Activated naive CD4-positive, alpha-beta T cell treated with anti-CD3 and anti-CD28 coated beads, Interleukin-2, amount 50 U/mL, for 72 hours (primary cell): ENCODE data around the gene COL11A2. TPM values are rescaled to one million over a fixed set of nuclear protein-coding genes. Genes with fewer than 3 reads are reported as not detected.

Experiments
- ATAC-seq, 2 donors: fragments of 150-1000 bp; cut with Tn5 transposase; 2 replicates each; pipeline ENCODE4 v1.10.0; 2021; ENCODE audit warnings: mild to moderate bottlenecking in 2 of 2, moderate library complexity in 2 of 2
- DNase-seq, 2 donors: peaks; one replicate each; pipeline ENCODE4 v3.0.0; 2021 to 2022; ENCODE audit warnings: low spot score in 2 of 2
- H3K27ac Mint-ChIP-seq, 2 donors: one replicate each; pipeline ENCODE4 v1.8.0; 2022; ENCODE audit warnings: mild to moderate bottlenecking in 2 of 2, mixed read lengths in 2 of 2
- H3K36me3 Mint-ChIP-seq, 2 donors: one replicate each; pipeline ENCODE4 v1.8.0; 2022; ENCODE audit warnings: mixed read lengths in 2 of 2
- H3K9me3 Mint-ChIP-seq, 2 donors: one replicate each; pipeline ENCODE4 v1.8.0; 2022; ENCODE audit warnings: mixed read lengths in 2 of 2
- total RNA-seq, 2 donors: library from RNA; stranded (reverse); gene quantifications; one replicate each; pipeline ENCODE4 v1.2.3, GENCODE V29; 2022

The COL11A2 gene
- total RNA-seq, 2 donors from 2014 or later = 1.8 to 4.6 TPM

DNA sequence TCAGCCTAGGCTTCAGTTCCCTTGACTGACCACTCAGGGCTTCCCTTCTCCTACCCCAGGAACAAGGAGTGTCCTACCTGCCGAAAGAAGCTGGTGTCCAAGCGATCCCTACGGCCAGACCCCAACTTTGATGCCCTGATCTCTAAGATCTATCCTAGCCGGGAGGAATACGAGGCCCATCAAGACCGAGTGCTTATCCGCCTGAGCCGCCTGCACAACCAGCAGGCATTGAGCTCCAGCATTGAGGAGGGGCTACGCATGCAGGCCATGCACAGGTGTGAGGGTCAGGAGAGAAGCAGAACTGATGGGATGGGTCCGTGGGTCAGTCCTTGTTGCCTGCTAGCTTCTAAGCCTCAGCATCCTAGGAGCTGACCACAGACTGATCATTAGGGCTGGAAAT is 17.6 kb upstream of the COL11A2 start:
- Mint-ChIP-seq H3K36me3 (peaks cover 5 to 15% of the 10 kb centered on the region in 2 donors), H3K27ac (peak overlapping the region in 1 of 2 donors; percentile 93), H3K9me3 (no peaks in the 10 kb centered on the region)
- ATAC-seq (no peak), DNase-seq (no peak)

DNA sequence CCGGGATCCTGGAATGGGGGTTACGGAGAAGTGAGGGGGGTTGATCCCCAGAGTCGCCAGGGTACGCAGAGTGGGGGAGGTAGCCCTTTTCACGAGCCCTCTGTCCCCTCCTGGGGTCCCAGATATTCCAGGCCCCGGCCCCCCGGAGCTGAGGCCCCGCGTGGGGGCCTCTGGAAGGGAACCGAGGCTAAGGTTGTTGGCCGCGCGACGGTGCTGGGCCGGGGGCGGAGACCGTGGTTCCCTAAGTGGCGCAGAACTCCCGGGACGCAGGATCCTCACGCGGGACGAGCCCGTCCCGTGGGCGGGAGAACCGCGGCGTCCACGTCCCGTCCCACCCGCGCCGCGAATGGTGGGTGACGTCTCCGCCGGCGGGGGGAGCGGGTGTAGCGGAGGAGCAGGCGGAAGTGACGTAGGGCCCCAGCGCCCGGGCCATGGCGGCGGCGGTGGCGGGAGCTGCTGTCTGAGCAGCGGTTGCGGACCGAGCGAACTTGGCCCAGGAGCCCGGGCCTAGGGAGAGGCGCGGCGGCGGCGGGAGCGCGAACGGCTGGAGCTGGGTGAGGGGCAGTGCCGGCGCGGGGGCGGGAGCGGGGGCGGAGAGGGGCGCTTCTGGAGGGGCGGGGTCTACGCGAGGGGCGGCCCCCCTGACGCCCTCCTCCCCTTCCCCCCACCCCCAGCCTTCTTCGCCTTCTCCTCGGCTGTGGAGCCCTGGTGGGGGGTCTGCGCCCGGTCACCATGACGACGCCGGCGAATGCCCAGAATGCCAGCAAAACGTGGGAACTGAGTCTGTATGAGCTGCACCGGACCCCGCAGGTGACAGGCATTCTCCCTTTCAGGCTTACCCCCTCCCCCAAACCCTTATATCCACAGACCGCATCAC is 16.1 kb upstream of the COL11A2 start, which contains the start of gene RING1:
Gene RING1 (plus strand): TSS at position 410 of the 877 bp plus-strand sequence. CDS start 323 bp downstream, at position 733.
- ATAC-seq (peak; percentile 29 to 46), DNase-seq (peak; percentile 80 to 87)
- peak within 1 kb of the TSS; percentile 93 to 97 for H3K27ac Mint-ChIP-seq
- no peaks in the 10 kb centered on the region for H3K9me3 Mint-ChIP-seq
- peaks cover 11 to 21% of the 10 kb centered on the region in 2 donors for H3K36me3 Mint-ChIP-seq

DNA sequence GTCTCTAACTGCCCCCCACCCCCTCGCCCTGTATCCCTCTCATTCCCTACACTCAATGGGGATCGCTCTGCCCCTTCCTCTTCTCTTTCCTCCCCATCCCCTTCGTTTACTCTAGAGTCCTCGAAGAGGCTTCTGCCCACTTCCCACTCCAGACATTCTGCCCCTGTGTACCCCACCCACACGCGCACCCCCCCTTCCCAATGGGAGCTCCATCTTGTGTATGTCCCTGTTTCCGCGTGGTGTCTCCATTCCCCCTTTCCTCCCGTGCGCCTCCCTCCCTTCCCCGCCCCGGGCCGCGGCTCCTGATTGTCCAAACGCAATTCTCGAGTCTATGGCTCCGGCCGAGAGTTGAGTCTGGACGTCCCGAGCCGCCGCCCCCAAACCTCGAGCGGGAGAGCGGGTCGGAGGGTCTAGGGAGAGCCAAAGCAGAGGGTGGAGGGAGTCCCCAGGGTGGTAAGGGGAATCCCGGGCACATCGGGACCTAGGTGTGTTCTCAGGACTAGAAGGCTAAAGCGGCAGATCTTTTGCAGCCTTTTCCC is 15.4 kb upstream of the COL11A2 start:
- Mint-ChIP-seq H3K27ac (peak overlapping the region; percentile 93 to 97), H3K9me3 (no peaks in the 10 kb centered on the region), H3K36me3 (peaks cover 18 to 28% of the 10 kb centered on the region in 2 donors)
- DNase-seq = no peak
- no peak for ATAC-seq

DNA sequence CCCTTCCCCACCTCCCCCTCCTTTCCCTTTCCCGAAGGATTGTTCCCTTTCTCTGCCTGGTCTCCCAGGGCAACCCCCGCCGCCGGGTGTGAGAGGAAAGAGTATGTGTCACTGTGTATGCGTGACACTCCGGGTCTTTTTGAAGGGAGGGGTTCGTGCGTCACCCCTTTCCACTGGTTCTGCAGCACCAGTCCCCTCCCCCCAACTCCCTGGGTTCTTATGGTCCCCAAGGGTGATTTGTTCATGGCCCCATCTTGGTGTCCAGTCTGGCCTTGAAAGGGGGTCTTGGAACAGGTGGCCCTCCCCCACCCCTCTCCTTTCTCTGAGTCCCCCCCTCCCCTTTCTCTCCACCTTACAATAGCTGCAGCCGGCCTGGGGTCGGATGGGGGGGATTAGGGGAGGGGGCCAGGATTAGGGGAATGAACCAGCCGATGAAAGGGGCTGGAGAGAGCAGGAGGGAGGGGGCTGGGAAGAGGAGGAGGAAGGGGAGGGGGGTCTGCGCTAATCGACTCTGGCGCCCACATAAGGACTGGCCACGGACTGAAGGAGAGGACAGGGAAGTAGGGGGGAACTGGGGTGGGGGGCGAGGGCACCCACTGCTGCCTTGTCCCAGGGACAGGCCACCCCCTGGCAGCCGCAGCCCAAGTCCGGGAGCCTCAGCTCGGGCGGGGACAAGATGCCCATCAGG is 14.7 kb upstream of the COL11A2 start:
- H3K36me3 Mint-ChIP-seq = peaks cover 24 to 34% of the 10 kb centered on the region in 2 donors
- DNase-seq (no peak), ATAC-seq (no peak)
- H3K27ac Mint-ChIP-seq = peak overlapping the region in 1 of 2 donors; percentile 98
- no peaks in the 10 kb centered on the region for H3K9me3 Mint-ChIP-seq

DNA sequence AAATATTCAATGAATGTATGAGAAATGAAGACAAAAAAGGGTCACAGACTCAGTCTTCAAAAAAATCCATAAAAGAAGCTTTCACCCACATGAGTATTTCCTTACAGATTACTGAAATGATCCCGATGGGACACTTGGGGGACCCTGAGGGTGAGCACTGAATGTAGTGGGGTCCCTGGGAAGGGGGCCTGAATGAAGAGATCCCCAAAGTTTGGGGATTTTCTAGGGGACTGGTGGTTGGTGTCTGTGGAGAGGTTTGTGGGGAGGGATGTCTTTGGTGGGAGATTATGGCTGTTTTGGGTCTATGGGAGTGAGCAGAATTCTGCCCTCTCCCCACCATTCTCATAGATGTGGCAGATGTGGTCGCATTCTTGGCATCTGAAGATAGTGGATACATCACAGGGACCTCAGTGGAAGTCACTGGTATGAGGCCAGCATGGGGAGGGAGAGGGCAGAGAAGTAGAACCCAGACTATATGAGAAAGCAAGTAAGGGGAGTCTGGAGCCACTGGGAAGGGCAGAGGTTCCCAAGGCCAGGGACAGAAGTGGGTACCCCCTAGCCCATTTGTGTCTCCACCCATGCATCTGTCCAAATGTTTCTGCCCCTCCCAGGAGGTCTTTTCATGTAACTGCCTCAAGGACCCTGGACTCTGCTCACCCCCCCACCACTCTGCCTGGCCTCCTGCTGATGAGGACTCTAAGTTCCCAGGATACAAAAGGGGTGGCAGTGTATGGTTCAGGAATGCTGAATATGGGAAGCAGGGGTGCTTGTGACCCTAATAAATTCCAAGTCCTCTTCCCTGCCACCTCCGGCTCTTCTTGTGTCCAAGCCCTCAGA is 14.0 kb upstream of the COL11A2 start:
- Mint-ChIP-seq H3K9me3 (no peaks in the 10 kb centered on the region), H3K36me3 (peaks cover 32 to 42% of the 10 kb centered on the region in 2 donors), H3K27ac (peak overlapping the region; percentile 98 to 99)
- ATAC-seq (peak in 1 of 2 donors; percentile 3), DNase-seq (no peak)

DNA sequence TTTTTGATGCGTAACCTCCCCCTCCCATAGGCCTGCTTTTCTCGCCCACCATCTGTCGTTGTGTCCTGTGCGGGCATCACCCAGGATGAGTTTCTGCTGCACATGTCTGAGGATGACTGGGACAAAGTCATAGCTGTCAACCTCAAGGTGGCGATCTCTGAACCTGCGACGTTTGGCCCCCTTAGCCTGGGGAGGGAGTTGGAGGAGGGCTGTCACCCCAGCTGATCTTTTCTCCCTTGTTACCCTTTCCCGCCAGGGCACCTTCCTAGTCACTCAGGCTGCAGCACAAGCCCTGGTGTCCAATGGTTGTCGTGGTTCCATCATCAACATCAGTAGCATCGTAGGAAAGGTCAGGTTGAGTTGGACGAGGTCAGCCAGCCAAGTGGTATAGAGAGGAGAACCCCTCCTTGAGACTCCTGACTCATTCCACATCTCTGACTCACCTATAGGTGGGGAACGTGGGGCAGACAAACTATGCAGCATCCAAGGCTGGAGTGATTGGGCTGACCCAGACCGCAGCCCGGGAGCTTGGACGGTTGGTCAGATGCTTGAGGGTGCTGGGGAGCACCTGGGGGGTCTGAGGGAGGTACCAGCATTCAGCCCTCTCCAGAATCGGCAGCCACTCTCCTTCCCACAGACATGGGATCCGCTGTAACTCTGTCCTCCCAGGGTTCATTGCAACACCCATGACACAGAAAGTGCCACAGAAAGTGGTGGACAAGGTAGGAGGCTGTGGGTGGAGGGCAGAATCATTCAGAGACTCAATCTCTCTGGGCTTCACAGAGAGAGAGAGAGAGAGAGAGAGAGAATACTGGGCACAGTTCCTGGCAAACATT is 13.1 kb upstream of the COL11A2 start:
- ATAC-seq (peak; percentile 68 to 73), DNase-seq (peak; percentile 69 to 86)
- H3K27ac Mint-ChIP-seq = peak overlapping the region; percentile 98 to 99

DNA sequence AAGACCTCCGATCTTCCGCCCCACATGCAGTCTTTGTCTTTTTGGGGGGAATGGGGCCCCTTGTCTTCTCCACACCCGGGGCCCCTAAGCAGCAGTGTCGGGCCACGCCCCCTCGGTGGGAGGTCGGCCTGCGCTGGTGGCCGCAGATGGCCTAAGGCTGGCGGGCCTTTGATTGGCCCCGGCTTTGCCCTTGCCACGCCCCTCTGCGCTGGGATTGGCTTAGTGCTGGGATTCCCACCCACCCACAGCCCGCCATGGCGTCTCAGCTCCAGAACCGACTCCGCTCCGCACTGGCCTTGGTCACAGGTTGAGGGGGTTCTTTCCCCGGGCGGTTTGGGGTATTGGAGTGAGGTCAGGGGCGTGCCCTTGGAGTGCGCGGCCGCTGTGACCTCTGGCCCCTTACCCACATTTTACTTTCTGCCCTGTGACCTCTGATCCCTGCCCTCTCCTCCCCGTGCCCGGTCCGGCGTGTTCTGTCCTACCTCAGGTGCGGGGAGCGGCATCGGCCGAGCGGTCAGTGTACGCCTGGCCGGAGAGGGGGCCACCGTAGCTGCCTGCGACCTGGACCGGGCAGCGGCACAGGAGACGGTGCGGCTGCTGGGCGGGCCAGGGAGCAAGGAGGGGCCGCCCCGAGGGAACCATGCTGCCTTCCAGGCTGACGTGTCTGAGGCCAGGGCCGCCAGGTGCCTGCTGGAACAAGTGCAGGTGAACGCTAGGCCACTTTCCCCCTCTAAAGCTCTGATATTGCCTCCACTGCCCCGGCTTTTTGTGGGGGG is 12.3 kb upstream of the COL11A2 start, which contains the start of gene HSD17B8:
Gene HSD17B8 (plus strand): TSS at position 241 of the 776 bp plus-strand sequence. CDS start 14 bp downstream, at position 255.
- no peaks in the 10 kb centered on the region for H3K9me3 Mint-ChIP-seq
- ATAC-seq (peak; percentile 43 to 59), DNase-seq (peak; percentile 87 to 93)
- H3K27ac Mint-ChIP-seq = peak within 1 kb of the TSS; percentile 98 to 99
- H3K36me3 Mint-ChIP-seq = peaks cover 35 to 47% of the 10 kb centered on the region in 2 donors

More for the DNA sequence above, 13.1 kb upstream of the COL11A2 start:
- Mint-ChIP-seq H3K36me3 (peaks cover 39 to 50% of the 10 kb centered on the region in 2 donors), H3K9me3 (no peaks in the 10 kb centered on the region)

DNA sequence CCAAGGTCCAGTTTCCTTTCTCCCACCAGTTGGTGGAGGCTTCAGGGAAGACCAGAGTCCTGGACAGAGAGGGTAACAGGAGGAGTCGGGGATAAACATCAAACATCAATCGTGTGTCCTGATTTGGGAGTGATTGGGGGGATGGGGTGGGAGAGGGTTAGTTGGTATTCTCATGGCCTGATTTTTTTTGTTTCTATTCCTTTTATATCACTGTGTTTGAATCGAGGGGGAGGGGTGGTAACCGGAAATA is 11.8 kb upstream of the COL11A2 start:
- ATAC-seq (no peak), DNase-seq (no peak)
- Mint-ChIP-seq H3K36me3 (peaks cover 34 to 44% of the 10 kb centered on the region in 2 donors), H3K27ac (peak overlapping the region; percentile 66 to 98), H3K9me3 (no peaks in the 10 kb centered on the region)

DNA sequence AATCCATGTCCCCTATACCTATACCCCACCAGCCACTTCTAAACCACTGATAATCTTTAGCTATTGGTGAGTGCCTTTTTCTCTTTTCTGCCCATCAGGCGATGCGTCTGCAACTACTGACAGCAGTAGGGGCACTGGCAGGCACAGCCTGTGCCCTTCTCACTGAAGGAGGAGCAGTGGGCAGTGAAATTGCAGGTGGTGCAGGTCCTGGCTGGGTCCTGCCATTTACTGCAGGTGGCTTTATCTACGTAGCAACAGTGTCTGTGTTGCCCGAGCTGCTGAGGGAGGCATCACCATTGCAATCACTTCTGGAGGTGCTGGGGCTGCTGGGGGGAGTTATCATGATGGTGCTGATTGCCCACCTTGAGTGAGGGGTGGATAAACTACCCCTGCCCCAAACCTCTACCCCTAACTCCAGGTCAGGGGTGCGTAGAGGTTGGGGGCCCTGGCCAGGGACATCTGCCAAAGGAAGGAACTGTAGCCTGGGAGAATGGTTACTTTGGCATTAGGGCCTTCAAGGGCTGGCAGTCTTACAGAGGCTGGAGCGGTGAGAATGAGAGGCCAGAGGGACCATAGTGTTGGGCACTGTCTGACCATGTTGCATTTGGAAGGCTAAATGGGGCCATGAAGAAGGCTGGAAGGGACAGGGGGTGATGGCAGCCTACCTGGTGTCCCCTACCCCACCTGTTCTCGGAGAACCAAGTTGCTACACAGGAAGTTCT is 11.3 kb upstream of the COL11A2 start:
- peak overlapping the region; percentile 66 to 98 for H3K27ac Mint-ChIP-seq
- H3K36me3 Mint-ChIP-seq = peaks cover 34 to 44% of the 10 kb centered on the region in 2 donors
- ATAC-seq = no peak
- no peaks in the 10 kb centered on the region for H3K9me3 Mint-ChIP-seq
- no peak for DNase-seq

DNA sequence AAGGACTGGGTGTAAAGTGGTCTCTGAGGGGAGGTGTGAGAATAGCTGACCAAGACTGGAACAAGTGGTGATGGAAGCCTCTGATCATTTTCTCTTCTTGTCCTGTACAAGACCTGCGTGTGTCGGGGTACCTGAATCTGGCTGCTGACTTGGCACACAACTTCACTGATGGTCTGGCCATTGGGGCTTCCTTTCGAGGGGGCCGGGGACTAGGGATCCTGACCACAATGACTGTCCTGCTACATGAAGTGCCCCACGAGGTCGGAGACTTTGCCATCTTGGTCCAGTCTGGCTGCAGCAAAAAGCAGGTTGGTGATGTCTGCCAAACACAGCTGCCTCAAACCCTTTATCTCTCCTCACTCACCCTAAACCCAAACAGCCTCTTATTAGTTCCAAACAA is 10.5 kb upstream of the COL11A2 start:
- ATAC-seq = no peak
- Mint-ChIP-seq H3K9me3 (no peaks in the 10 kb centered on the region), H3K36me3 (peaks cover 34 to 49% of the 10 kb centered on the region in 2 donors), H3K27ac (peak overlapping the region in 1 of 2 donors; percentile 98)
- DNase-seq = no peak

DNA sequence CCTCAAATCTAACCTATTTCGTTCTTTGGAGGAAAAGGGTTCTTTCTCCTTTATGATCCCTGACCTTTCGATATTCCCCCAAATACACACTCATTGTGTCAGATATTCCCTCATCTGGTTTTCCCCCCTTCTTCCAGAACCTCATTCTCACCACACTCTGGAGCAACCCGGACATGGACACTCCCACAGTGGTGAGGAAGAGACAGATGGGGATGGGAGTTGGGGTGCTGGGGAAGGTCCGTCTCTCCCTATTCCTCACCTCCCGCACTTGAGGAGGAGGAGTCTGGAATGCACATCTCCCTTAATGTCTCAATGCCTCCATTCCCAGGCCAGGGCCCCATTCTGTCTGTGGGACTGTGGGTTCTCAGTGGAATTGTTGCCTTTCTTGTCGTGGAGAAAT is 9.7 kb upstream of the COL11A2 start:
- H3K27ac Mint-ChIP-seq = peak overlapping the region; percentile 98 to 100
- DNase-seq (no peak), ATAC-seq (no peak)
- H3K36me3 Mint-ChIP-seq = peaks cover 34 to 49% of the 10 kb centered on the region in 2 donors
- no peaks in the 10 kb centered on the region for H3K9me3 Mint-ChIP-seq

DNA sequence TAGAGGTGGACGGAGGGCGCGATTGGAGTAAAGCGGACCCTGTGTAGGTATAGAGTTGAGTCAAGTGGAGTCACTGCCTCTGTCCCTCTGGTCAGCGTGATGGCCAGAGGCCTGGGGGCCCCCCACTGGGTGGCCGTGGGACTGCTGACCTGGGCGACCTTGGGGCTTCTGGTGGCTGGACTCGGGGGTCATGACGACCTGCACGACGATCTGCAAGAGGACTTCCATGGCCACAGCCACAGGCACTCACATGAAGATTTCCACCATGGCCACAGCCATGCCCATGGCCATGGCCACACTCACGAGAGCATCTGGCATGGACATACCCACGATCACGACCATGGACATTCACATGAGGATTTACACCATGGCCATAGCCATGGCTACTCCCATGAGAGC is 8.9 kb upstream of the COL11A2 start:
- no peak for ATAC-seq
- peaks cover 34 to 52% of the 10 kb centered on the region in 2 donors for H3K36me3 Mint-ChIP-seq
- H3K27ac Mint-ChIP-seq = peak overlapping the region; percentile 98 to 100
- DNase-seq = no peak
- H3K9me3 Mint-ChIP-seq = no peaks in the 10 kb centered on the region

DNA sequence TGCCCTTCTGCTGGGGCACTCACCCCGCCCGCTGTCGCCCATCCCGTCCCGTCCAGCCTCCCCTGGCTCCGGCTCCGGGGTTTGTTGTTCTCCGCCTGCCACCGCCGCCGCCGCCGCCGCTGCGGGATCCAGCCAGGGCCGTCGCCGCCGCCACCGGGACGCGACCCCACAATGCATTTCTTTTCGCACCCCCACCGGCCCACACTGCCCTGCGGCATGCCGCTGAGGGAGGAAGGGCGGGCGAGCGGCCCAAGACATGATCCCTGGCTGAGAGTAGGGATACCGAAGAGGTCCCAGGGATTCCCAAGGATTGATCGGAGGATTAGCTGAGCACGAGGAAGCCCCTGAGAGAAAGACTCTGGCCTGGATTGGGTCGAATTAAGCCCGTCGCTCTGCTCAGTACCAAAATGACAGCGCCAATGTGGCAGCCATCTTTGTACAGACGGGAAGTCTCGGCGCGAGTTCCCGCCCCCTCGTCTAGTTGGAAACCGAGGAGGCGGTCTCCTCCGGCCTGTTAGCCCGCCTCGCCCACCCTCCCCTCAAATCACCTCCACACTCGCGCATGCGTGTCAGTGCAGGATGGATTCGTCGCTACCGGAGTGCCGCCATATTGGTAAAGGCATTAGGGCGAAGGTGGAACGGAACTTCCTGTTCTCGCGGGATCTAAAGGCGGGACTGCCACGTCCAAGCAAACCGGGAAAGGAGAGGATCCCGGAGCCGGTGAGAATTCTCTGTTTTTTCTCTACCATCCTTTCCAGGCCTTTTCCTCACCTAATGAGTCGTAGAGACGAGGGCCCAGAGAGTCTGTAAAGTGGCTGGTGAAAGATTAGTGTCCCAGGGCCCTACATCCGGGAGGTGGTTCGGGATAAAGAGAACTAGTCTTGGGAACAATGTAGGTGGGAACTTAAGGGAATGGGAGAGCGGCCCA is 8.2 kb upstream of the COL11A2 start, which contains the start of the genes RXRB and SLC39A7:
Gene RXRB (minus strand): TSS at position 447 of the 928 bp plus-strand sequence. CDS start 189 bp downstream, at position 258.
Gene SLC39A7 (plus strand): TSS at position 649 of the 928 bp plus-strand sequence. CDS start 379 bp downstream, outside the sequence.
- ATAC-seq = peak; percentile 46 to 62
- H3K27ac Mint-ChIP-seq = peak within 1 kb of the TSS; percentile 98 to 100
- peaks cover 38 to 59% of the 10 kb centered on the region in 2 donors for H3K36me3 Mint-ChIP-seq
- no peaks in the 10 kb centered on the region for H3K9me3 Mint-ChIP-seq
- peak; percentile 95 to 98 for DNase-seq
